Esophagus squamous epithelium (tissue), 4 donors: ENCODE results near the gene CRYBG1.

ENCODE experiments used
- CTCF ChIP-seq, 6 experiments: fragments of 450-650 bp in 4 of 6; fragments of 200-600 bp in 2 of 6; sonication (generic) in 2 of 6; IDR thresholded peaks; one replicate each; pipeline ENCODE4 v1.5.1; 2016 to 2019; ENCODE audit warnings: antibody characterized with exemption in 6 of 6, mild to moderate bottlenecking in 4 of 6, moderate library complexity in 4 of 6
- POLR2A ChIP-seq, 4 donors: fragments of 450-650 bp; IDR thresholded peaks; one replicate each; pipeline ENCODE4 v1.6.1; 2017; ENCODE audit warnings: antibody characterized with exemption in 4 of 4, mild to moderate bottlenecking in 4 of 4, moderate library complexity in 3 of 4

GRCh38 chr6:106516616-106517015 is 156.1 kb downstream of the CRYBG1 start:
- TF ChIP-seq CTCF (IDR thresholded peaks at IDR 0.05) (no peak), POLR2A (IDR thresholded peaks at IDR 0.05) (peak in 1 of 4 donors; percentile 8)
